ENCODE results near the gene OMA1. TPM values are rescaled to one million over a fixed set of nuclear protein-coding genes. Genes with fewer than 3 reads are reported as not detected.

The OMA1 gene
- total and polyA plus RNA-seq, 2 donors (not counting 1 experiment from before 2014, with no cell fraction given), result 14.6 to 47.1 TPM

DNA sequence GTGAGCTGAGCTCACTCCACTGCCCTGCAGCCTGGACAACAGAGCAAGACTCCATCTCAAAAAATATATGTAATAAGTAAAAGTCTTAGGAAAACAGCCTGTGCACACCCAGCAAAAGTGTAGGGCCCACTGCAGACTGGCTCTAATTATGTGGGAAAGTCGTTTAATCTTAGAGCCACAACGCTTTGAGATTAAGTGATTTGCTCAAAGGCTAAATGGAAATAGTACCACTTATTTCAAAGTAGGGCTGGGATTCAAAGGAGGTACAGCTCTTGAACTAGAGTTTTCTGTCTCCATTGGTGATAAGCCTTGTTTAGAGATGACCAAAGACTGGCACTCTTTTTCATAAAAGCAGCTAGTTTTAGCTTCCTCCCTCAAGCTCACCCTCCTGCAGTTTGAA lies 28.3 kb upstream of the OMA1 start:
- H3K4me2 ChIP-seq (ENCODE audit: extremely low read depth, insufficient read depth, low read length), result no peak overlapping the region
- no peak overlapping the region for H3K4me3 ChIP-seq (replicated peaks in 1 of 4; ENCODE audit: control extremely low read depth in 1 of 4, insufficient read depth in 1 of 4, low read depth in 3 of 4, low read length in 4 of 4)
- H3K36me3 ChIP-seq (ENCODE audit: control insufficient read depth, insufficient read depth, low read length), result no peaks in the 10 kb centered on the region
- H3K27me3 ChIP-seq (ENCODE audit: control insufficient read depth, insufficient read depth, low read length), result peaks cover 25% of the 10 kb centered on the region
- no peak overlapping the region for H2AFZ ChIP-seq (ENCODE audit: low read length)
- DNase-seq (ENCODE audit: low read depth in 2 of 2), result no peak
- H3K79me2 ChIP-seq (ENCODE audit: control insufficient read depth, insufficient read depth, low read length), result no peaks in the 10 kb centered on the region
- no peak overlapping the region for H3K27ac ChIP-seq (ENCODE audit: insufficient read depth, low read length)
- TF ChIP-seq, protein P1, sequence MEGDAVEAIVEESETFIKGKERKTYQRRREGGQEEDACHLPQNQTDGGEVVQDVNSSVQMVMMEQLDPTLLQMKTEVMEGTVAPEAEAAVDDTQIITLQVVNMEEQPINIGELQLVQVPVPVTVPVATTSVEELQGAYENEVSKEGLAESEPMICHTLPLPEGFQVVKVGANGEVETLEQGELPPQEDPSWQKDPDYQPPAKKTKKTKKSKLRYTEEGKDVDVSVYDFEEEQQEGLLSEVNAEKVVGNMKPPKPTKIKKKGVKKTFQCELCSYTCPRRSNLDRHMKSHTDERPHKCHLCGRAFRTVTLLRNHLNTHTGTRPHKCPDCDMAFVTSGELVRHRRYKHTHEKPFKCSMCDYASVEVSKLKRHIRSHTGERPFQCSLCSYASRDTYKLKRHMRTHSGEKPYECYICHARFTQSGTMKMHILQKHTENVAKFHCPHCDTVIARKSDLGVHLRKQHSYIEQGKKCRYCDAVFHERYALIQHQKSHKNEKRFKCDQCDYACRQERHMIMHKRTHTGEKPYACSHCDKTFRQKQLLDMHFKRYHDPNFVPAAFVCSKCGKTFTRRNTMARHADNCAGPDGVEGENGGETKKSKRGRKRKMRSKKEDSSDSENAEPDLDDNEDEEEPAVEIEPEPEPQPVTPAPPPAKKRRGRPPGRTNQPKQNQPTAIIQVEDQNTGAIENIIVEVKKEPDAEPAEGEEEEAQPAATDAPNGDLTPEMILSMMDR (conservative IDR thresholded peaks at IDR 0.05 in 1 of 2, IDR thresholded peaks at IDR 0.05 in 1 of 2; ENCODE audit: low read depth in 1 of 2, low read length in 2 of 2), result no peak
- no peak for TF ChIP-seq EZH2 (IDR thresholded peaks at IDR 0.05; ENCODE audit: low read length, missing control alignments)
- no peak overlapping the region for H3K9ac ChIP-seq (ENCODE audit: insufficient read depth, low read length)
- H3K4me1 ChIP-seq (ENCODE audit: control insufficient read depth, extremely low read depth, insufficient read depth, low read length), result no peaks in the 10 kb centered on the region
- H3K9me3 ChIP-seq (ENCODE audit: control insufficient read depth, insufficient read depth, low read depth, low read length), result no peaks in the 10 kb centered on the region
- no peaks in the 10 kb centered on the region for H4K20me1 ChIP-seq (ENCODE audit: control insufficient read depth, extremely low read depth, insufficient read depth, low read length)

DNA sequence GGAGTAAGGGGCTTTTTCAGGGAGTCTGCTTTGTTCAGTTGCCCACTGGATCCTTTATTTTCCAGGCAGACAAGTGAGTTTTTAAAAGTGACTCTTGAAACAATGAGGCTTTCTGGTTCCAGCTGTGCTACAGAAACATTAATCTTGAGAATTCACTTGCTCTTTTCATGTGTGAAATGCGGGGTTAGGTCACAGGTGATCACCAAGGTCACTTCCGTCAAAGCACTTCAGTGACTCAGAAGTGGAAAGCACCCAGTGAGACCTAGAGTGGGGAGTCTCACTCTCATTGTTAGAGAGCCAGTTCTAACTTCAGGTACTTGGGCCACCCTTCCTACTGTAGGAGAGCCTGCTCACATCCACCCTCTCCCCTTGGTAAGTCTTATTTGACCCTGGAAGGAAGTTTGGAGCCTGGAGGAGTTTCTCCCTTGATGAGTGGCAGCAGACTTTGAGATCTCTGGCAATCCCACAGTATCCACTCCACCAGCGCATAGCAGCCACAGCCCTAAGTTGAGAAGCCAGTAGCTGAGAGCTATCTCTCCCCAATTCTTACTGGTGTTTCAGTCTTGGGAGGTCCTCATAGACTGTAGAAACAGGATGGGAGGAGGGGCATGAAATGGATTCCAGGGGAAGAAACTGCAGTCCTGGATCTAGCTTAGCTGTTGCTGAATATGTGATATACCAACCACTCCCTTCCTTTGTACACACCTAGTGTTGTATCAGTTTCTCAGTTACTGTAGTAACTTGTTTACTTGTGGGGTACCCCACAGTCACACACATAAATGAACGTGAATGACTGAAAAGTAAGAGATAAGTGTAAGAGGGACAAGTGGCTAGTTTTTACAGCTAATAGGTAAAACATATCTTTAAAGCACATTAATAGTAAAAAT lies 27.4 kb upstream of the OMA1 start:
- TF ChIP-seq EZH2 (IDR thresholded peaks at IDR 0.05; ENCODE audit: low read length, missing control alignments), result no peak
- TF ChIP-seq, protein P1 (conservative IDR thresholded peaks at IDR 0.05 in 1 of 2, IDR thresholded peaks at IDR 0.05 in 1 of 2; ENCODE audit: low read depth in 1 of 2, low read length in 2 of 2), result no peak
- no peaks in the 10 kb centered on the region for H3K4me1 ChIP-seq (ENCODE audit: control insufficient read depth, extremely low read depth, insufficient read depth, low read length)
- H3K4me3 ChIP-seq (replicated peaks in 1 of 4; ENCODE audit: control extremely low read depth in 1 of 4, insufficient read depth in 1 of 4, low read depth in 3 of 4, low read length in 4 of 4), result no peak overlapping the region
- H4K20me1 ChIP-seq (ENCODE audit: control insufficient read depth, extremely low read depth, insufficient read depth, low read length), result no peaks in the 10 kb centered on the region
- DNase-seq (ENCODE audit: low read depth in 2 of 2), result no peak
- no peaks in the 10 kb centered on the region for H3K36me3 ChIP-seq (ENCODE audit: control insufficient read depth, insufficient read depth, low read length)
- H3K27me3 ChIP-seq (ENCODE audit: control insufficient read depth, insufficient read depth, low read length), result peaks cover 25% of the 10 kb centered on the region
- no peaks in the 10 kb centered on the region for H3K79me2 ChIP-seq (ENCODE audit: control insufficient read depth, insufficient read depth, low read length)
- H2AFZ ChIP-seq (ENCODE audit: low read length), result no peak overlapping the region
- H3K27ac ChIP-seq (ENCODE audit: insufficient read depth, low read length), result no peak overlapping the region
- no peak overlapping the region for H3K9ac ChIP-seq (ENCODE audit: insufficient read depth, low read length)
- no peak overlapping the region for H3K4me2 ChIP-seq (ENCODE audit: extremely low read depth, insufficient read depth, low read length)
- H3K9me3 ChIP-seq (ENCODE audit: control insufficient read depth, insufficient read depth, low read depth, low read length), result no peaks in the 10 kb centered on the region

DNA sequence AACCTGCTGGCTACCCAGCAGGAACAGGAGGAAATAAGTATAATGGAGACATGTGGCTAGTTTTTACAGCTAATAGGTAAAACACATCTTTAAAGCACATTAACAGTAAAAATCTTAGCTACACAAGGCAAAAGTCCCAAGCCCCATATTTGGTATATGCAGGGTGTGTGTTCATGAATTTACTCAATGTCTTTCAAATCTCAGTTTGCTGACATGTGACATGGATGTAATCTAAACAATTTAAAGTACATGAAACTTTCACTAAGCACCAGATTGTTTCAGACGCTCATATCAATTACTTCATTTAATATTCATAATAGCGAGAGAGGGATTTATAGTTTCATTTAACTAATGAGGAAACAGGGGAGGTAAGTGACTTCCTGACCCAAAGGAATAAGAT lies 26.6 kb upstream of the OMA1 start:
- no peaks in the 10 kb centered on the region for H3K9me3 ChIP-seq (ENCODE audit: control insufficient read depth, insufficient read depth, low read depth, low read length)
- no peak overlapping the region for H3K27ac ChIP-seq (ENCODE audit: insufficient read depth, low read length)
- no peak for TF ChIP-seq EZH2 (IDR thresholded peaks at IDR 0.05; ENCODE audit: low read length, missing control alignments)
- TF ChIP-seq, protein P1 (conservative IDR thresholded peaks at IDR 0.05 in 1 of 2, IDR thresholded peaks at IDR 0.05 in 1 of 2; ENCODE audit: low read depth in 1 of 2, low read length in 2 of 2), result no peak
- H3K4me1 ChIP-seq (ENCODE audit: control insufficient read depth, extremely low read depth, insufficient read depth, low read length), result no peaks in the 10 kb centered on the region
- no peak overlapping the region for H3K4me3 ChIP-seq (replicated peaks in 1 of 4; ENCODE audit: control extremely low read depth in 1 of 4, insufficient read depth in 1 of 4, low read depth in 3 of 4, low read length in 4 of 4)
- H2AFZ ChIP-seq (ENCODE audit: low read length), result no peak overlapping the region
- no peaks in the 10 kb centered on the region for H3K79me2 ChIP-seq (ENCODE audit: control insufficient read depth, insufficient read depth, low read length)
- no peak overlapping the region for H3K9ac ChIP-seq (ENCODE audit: insufficient read depth, low read length)
- peaks cover 25% of the 10 kb centered on the region for H3K27me3 ChIP-seq (ENCODE audit: control insufficient read depth, insufficient read depth, low read length)
- H4K20me1 ChIP-seq (ENCODE audit: control insufficient read depth, extremely low read depth, insufficient read depth, low read length), result no peaks in the 10 kb centered on the region
- no peaks in the 10 kb centered on the region for H3K36me3 ChIP-seq (ENCODE audit: control insufficient read depth, insufficient read depth, low read length)
- DNase-seq (ENCODE audit: low read depth in 2 of 2), result no peak
- H3K4me2 ChIP-seq (ENCODE audit: extremely low read depth, insufficient read depth, low read length), result no peak overlapping the region
